ENCODE data around the gene LRMDA. TPM values are rescaled to one million over a fixed set of nuclear protein-coding genes. Genes with fewer than 3 reads are reported as not detected.
"Not testable (repeated sequence)": the region's sequence is repeated elsewhere in the genome, so short reads cannot be mapped to it uniquely, and the experiment has no call there.

The LRMDA gene
- total RNA-seq, 1 donor from 2014 or later: not detected

- DNase-seq (ENCODE audit: low spot score): no peak
- no peaks in the 10 kb centered on the region for H3K27me3 Mint-ChIP-seq (ENCODE audit: low read depth)
- intact Hi-C loops (cut with micrococcal nuclease): no loop called here
- H3K9me3 Mint-ChIP-seq: no peaks in the 10 kb centered on the region
- no peaks in the 10 kb centered on the region for H3K4me1 Mint-ChIP-seq (ENCODE audit: low read depth)
- H3K36me3 Mint-ChIP-seq (ENCODE audit: low read depth): no peaks in the 10 kb centered on the region
- H3K27ac Mint-ChIP-seq: no peak overlapping the region
- no peak overlapping the region for H3K4me3 Mint-ChIP-seq (ENCODE audit: low read depth)
Measured at GRCh38 chr10:76572021-76572420, 1140.6 kb downstream of the LRMDA start.

GRCh38 chr10:76576276-76576962 is 1145.0 kb downstream of the LRMDA start:
- H3K9me3 Mint-ChIP-seq: peaks cover under 1% of the 10 kb centered on the region
- H3K27me3 Mint-ChIP-seq (ENCODE audit: low read depth): no peaks in the 10 kb centered on the region
- H3K4me3 Mint-ChIP-seq (ENCODE audit: low read depth): no peak overlapping the region
- DNase-seq (ENCODE audit: low spot score): no peak
- no peaks in the 10 kb centered on the region for H3K36me3 Mint-ChIP-seq (ENCODE audit: low read depth)
- no peak overlapping the region for H3K27ac Mint-ChIP-seq
- no peaks in the 10 kb centered on the region for H3K4me1 Mint-ChIP-seq (ENCODE audit: low read depth)
- intact Hi-C loops (cut with micrococcal nuclease): no loop called here

GRCh38 chr10:76577455-76577854 is 1146.0 kb downstream of the LRMDA start:
- Mint-ChIP-seq H3K4me1 (ENCODE audit: low read depth) (no peaks in the 10 kb centered on the region), H3K36me3 (ENCODE audit: low read depth) (no peaks in the 10 kb centered on the region), H3K27ac (no peak overlapping the region), H3K4me3 (ENCODE audit: low read depth) (no peak overlapping the region), H3K9me3 (peaks cover 7% of the 10 kb centered on the region), H3K27me3 (ENCODE audit: low read depth) (no peaks in the 10 kb centered on the region)
- DNase-seq (ENCODE audit: low spot score): no peak
- intact Hi-C loops (cut with micrococcal nuclease): no loop called here

GRCh38 chr10:76581506-76582256 is 1150.3 kb downstream of the LRMDA start:
- Mint-ChIP-seq H3K27ac (no peak overlapping the region), H3K27me3 (ENCODE audit: low read depth) (no peaks in the 10 kb centered on the region), H3K36me3 (ENCODE audit: low read depth) (no peaks in the 10 kb centered on the region), H3K4me1 (ENCODE audit: low read depth) (no peaks in the 10 kb centered on the region), H3K4me3 (ENCODE audit: low read depth) (no peak overlapping the region), H3K9me3 (peaks cover 10% of the 10 kb centered on the region)
- intact Hi-C loops (cut with micrococcal nuclease): no loop called here
- no peak for DNase-seq (ENCODE audit: low spot score)

- H3K27ac Mint-ChIP-seq: no peak overlapping the region
- no peaks in the 10 kb centered on the region for H3K4me1 Mint-ChIP-seq (ENCODE audit: low read depth)
- no peak for DNase-seq (ENCODE audit: low spot score)
- no peaks in the 10 kb centered on the region for H3K36me3 Mint-ChIP-seq (ENCODE audit: low read depth)
- no peak overlapping the region for H3K4me3 Mint-ChIP-seq (ENCODE audit: low read depth)
- intact Hi-C loops (cut with micrococcal nuclease): no loop called here
- peaks cover 10% of the 10 kb centered on the region for H3K9me3 Mint-ChIP-seq
- H3K27me3 Mint-ChIP-seq (ENCODE audit: low read depth): no peaks in the 10 kb centered on the region
Measured at GRCh38 chr10:76582531-76582930, 1151.1 kb downstream of the LRMDA start.

GRCh38 chr10:76583711-76584161 is 1152.3 kb downstream of the LRMDA start:
- Mint-ChIP-seq H3K9me3 (peaks cover 10% of the 10 kb centered on the region), H3K36me3 (ENCODE audit: low read depth) (no peaks in the 10 kb centered on the region), H3K27me3 (ENCODE audit: low read depth) (no peaks in the 10 kb centered on the region), H3K27ac (no peak overlapping the region), H3K4me1 (ENCODE audit: low read depth) (no peaks in the 10 kb centered on the region), H3K4me3 (ENCODE audit: low read depth) (no peak overlapping the region)
- no peak for DNase-seq (ENCODE audit: low spot score)
- intact Hi-C loops (cut with micrococcal nuclease): no loop called here

GRCh38 chr10:76584466-76584865 is 1153.0 kb downstream of the LRMDA start:
- peaks cover 10% of the 10 kb centered on the region for H3K9me3 Mint-ChIP-seq
- DNase-seq (ENCODE audit: low spot score); H3K27ac Mint-ChIP-seq; H3K4me1 Mint-ChIP-seq (ENCODE audit: low read depth); H3K4me3 Mint-ChIP-seq (ENCODE audit: low read depth); intact Hi-C loops (cut with micrococcal nuclease); H3K27me3 Mint-ChIP-seq (ENCODE audit: low read depth); H3K36me3 Mint-ChIP-seq (ENCODE audit: low read depth): not testable (repeated sequence)

Other genes starting within 250 kb of the LRMDA start
- gene VDAC2, start 220.8 kb upstream of the LRMDA start, total RNA-seq: 219 and 221 TPM in 2 replicates
- 38.5 and 38.7 TPM in 2 replicates for gene COMTD1, start 195.7 kb upstream of the LRMDA start, total RNA-seq
- 0.30 and 0.34 TPM in 2 replicates for gene ZNF503, start 29.9 kb upstream of the LRMDA start, total RNA-seq